Astrocyte of the cerebellum (primary cell): ENCODE measurements around the gene MSANTD1.

Source experiments
- DNase-seq: peaks from one replicate; pipeline ENCODE4 v3.0.0-alpha.2; 2011; ENCODE audit warnings: low read depth
- H3K4me3 ChIP-seq: 2 replicates; pipeline ENCODE4 v1.5.1; 2011; ENCODE audit warnings: mild to moderate bottlenecking, low read depth, low read length, moderate library complexity
- in situ Hi-C: cut with HindIII; loops from 2 replicates; pipeline ENCODE4 v1.10.0; 2017; ENCODE audit warnings: low sequenced_read_pairs
- TF ChIP-seq, protein P1 (sequence below): IDR thresholded peaks from 2 replicates; pipeline ENCODE4 v1.5.1; 2012; ENCODE audit warnings: low read length, low read depth, moderate library complexity, mild to moderate bottlenecking; ENCODE audit errors: missing control alignments

The MSANTD1 gene

DNA sequence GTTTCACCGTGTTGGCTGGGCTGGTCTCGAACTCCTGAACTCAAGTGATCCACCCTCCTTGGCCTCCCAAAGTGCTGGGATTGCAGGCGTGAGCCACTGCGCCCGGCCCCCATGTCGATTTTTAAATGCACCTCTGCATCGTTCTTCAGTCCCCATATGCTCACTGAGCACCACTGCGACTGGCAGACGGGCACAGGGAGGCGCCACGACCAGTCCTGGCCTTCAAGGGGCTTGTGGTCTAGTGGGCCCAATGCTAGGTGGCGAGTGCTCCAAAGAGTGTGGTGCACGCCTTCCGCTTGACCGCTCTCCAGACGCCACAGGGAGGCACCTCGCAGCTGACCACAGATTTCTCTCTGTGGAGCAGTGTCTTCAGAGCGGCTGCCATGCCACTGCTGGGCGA is 11.7 kb upstream of the MSANTD1 start:
- no peak for DNase-seq
- no peak overlapping the region for H3K4me3 ChIP-seq
- in situ Hi-C loops: no loop called here
- TF ChIP-seq, protein P1, sequence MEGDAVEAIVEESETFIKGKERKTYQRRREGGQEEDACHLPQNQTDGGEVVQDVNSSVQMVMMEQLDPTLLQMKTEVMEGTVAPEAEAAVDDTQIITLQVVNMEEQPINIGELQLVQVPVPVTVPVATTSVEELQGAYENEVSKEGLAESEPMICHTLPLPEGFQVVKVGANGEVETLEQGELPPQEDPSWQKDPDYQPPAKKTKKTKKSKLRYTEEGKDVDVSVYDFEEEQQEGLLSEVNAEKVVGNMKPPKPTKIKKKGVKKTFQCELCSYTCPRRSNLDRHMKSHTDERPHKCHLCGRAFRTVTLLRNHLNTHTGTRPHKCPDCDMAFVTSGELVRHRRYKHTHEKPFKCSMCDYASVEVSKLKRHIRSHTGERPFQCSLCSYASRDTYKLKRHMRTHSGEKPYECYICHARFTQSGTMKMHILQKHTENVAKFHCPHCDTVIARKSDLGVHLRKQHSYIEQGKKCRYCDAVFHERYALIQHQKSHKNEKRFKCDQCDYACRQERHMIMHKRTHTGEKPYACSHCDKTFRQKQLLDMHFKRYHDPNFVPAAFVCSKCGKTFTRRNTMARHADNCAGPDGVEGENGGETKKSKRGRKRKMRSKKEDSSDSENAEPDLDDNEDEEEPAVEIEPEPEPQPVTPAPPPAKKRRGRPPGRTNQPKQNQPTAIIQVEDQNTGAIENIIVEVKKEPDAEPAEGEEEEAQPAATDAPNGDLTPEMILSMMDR: no peak

DNA sequence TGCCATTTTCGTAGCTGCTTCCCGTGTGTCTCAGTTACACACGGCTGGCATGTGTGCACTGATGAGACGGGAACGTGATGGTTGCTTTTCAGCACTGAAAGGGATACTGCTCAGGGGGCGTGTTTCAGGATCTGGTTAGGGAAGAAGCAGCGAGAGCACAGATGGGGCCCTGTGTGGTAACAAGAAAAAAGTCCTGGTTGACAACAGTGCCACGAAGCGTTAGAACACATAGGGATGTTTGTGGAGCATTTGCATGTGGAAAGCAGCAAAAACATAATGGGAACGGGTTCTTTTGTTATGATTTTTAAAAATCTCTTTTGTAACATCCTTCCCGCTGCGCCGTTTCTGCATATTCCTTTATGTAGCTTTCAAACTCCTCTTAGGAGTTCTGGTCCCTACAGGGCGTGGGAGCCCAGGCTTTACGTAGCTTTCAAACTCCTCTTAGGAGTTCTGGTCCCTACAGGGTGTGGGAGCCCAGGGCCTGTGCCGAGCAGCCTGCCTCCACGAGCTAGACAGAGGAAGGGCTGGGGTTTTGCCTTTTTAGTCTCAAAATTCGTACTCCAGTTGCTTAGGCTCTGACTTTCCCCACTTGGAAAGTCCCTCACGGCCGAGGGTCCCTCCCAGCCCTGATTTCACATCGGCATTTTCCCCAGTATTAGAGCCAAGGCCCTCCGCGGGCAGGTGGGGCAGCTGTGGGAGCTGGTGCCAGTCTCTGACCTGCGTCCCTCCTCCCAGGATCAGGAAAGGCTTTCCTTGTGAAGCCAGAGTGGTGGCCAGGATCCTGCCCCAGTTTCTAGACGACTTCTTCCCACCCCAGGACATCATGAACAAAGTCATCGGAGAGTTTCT is 11.0 kb upstream of the MSANTD1 start:
- no peak for DNase-seq
- H3K4me3 ChIP-seq: no peak overlapping the region
- TF ChIP-seq, protein P1: no peak
- in situ Hi-C loops: no loop called here

DNA sequence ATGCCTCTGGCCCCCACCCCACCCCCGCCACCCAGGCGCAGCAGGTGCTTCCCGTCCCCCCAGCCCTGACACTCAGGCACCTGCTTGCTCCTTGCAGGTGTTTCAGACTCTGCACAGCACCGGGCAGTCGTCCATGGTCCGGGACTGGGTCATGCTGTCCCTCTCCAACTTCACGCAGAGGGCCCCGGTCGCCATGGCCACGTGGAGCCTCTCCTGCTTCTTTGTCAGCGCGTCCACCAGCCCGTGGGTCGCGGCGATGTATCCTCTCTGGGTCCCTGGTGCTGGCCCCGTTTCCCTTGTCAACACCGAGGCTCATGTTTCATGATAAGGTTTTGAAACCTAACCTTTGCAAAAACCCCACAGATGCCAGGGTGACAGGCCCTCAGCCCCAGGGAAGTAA is 10.2 kb upstream of the MSANTD1 start:
- no peak overlapping the region for H3K4me3 ChIP-seq
- no peak for DNase-seq
- TF ChIP-seq, protein P1: no peak
- in situ Hi-C loops: no loop called here

DNA sequence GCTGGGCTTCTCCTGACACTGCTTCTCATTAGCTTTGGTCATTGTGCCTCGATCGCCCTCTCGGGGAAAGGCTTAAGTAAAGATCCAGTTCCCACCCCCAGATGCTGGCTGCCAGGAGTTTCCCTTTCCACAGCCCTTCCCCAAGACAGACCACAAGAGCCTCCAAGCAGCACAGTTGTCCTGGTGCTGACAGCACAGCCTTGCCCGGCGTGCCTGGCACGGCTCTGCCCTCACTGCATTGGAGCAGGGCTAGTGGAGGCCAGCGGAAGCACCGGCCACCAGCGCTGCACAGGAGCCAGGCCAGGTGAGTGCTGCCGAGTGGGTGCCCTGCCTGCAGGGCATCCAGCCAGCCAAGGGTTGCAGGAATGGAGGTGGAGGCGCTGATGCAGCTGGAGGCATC is 9.7 kb upstream of the MSANTD1 start:
- in situ Hi-C loops: no loop called here
- H3K4me3 ChIP-seq: no peak overlapping the region
- DNase-seq: no peak
- TF ChIP-seq, protein P1: no peak

DNA sequence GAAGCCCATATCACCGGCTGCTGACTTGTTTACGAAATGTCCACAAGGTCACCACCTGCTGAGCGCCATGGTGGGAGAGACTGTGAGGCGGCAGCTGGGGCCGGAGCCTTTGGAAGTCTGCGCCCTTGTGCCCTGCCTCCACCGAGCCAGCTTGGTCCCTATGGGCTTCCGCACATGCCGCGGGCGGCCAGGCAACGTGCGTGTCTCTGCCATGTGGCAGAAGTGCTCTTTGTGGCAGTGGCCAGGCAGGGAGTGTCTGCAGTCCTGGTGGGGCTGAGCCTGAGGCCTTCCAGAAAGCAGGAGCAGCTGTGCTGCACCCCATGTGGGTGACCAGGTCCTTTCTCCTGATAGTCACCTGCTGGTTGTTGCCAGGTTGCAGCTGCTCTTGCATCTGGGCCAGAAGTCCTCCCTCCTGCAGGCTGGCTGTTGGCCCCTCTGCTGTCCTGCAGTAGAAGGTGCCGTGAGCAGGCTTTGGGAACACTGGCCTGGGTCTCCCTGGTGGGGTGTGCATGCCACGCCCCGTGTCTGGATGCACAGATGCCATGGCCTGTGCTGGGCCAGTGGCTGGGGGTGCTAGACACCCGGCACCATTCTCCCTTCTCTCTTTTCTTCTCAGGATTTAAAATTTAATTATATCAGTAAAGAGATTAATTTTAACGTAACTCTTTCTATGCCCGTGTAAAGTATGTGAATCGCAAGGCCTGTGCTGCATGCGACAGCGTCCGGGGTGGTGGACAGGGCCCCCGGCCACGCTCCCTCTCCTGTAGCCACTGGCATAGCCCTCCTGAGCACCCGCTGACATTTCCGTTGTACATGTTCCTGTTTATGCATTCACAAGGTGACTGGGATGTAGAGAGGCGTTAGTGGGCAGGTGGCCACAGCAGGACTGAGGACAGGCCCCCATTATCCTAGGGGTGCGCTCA is 8.7 kb upstream of the MSANTD1 start:
- no peak overlapping the region for H3K4me3 ChIP-seq
- no peak for DNase-seq
- in situ Hi-C loops: no loop called here
- TF ChIP-seq, protein P1: no peak

DNA sequence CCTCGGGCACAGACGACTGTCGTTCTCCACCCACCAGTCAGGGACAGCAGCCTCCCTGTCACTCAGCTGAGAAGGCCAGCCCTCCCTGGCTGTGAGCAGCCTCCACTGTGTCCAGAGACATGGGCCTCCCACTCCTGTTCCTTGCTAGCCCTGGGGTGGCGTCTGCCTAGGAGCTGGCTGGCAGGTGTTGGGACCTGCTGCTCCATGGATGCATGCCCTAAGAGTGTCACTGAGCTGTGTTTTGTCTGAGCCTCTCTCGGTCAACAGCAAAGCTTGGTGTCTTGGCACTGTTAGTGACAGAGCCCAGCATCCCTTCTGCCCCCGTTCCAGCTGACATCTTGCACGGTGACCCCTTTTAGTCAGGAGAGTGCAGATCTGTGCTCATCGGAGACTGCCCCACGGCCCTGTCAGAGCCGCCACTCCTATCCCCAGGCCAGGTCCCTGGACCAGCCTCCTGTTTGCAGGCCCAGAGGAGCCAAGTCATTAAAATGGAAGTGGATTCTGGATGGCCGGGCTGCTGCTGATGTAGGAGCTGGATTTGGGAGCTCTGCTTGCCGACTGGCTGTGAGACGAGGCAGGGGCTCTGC is 7.9 kb upstream of the MSANTD1 start:
- DNase-seq: no peak
- in situ Hi-C loops: no loop called here
- no peak overlapping the region for H3K4me3 ChIP-seq
- TF ChIP-seq, protein P1: no peak
